HG02623 (cell line): ENCODE results near the gene DISP2.
A peak's percentile ranks its signal among the peaks of the same experiment; 100 is the strongest.

Source experiments
- ATAC-seq: cut with Tn5 transposase; IDR thresholded peaks from one replicate; pipeline ENCODE4 v1.9.1; 2021; ENCODE audit warnings: moderate library complexity; ENCODE audit not compliant: unreplicated experiment

The DISP2 gene

DNA sequence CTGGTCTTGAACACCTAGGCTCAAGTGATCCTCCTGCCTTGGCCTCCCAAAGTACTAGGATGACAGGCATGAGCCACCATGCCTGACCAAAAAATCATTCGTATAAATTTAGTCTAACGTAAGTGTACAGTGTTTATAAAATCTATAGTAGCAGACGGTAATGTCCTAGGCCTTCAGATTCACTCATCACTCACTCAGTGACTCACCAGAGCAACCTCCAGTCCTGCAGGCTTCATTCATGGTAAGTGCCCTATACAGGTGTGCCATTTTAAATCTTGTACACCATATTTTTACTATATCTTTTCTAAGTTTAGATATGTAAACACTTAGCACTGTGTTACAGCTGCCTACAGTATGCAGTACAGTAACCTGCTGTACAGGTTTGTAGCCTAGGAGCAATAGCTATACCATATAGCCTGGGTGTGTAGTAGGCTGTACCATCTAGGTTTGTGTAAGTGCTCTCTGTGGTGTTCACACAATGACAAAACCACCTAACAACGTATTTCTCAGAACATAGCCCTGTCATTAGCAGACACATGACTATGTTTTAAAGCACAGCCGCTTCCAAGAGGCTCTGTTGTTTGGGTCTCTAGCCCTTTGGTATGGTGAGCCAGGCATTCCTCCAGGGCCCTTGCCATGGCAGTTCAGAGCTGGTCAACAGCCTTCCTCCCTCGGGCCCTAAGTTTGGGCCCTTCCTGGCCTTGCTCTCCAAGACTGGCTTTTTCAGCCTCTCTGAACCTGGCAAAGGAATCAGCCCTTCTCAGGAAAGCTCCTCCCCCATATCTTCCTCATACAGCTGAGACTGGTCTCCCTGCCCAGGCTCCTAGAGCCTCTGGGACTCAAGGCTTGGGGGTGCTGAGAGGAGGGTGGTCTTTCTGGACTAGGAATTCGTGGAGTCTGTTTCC lies 15.4 kb upstream of the DISP2 start:
- ATAC-seq: no peak

DNA sequence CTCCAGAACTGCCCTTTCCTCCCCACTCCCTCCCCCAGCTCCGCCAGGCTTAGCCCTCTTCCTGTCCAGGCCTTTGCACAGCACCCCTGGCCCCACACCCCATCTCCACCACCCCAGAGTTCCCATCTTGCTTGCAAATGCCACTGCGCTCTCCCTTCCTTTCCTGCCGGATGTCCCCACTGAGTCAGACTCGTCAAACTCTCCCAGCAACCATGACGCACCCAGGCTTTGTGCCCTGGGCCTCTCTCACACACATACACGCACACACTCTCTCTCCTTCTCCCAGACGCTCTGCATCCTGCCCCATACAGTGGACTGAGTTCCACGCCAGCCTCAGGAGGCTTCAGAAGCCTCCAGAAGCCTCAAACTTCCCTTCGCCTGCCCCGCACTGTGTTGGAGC lies 14.5 kb upstream of the DISP2 start:
- ATAC-seq: no peak

DNA sequence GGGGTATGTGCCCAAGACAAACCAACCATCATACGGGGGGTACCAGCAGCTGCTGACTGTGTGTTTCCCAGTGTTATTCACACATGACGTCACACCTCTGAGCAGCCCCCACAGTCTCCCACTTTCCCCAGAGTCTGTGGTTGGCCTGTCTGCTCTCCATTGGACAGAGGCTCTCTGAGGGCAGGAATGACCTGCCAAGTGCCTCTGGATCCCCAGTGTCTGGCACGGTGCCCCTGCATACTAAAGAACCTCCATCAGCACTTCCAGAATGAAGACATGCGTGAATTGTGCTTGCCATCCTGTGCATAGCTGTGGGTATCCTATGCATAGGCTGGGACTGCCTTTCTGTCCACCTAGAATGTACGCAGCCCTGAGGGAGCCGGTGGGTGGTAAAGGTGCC lies 13.8 kb upstream of the DISP2 start:
- no peak for ATAC-seq

DNA sequence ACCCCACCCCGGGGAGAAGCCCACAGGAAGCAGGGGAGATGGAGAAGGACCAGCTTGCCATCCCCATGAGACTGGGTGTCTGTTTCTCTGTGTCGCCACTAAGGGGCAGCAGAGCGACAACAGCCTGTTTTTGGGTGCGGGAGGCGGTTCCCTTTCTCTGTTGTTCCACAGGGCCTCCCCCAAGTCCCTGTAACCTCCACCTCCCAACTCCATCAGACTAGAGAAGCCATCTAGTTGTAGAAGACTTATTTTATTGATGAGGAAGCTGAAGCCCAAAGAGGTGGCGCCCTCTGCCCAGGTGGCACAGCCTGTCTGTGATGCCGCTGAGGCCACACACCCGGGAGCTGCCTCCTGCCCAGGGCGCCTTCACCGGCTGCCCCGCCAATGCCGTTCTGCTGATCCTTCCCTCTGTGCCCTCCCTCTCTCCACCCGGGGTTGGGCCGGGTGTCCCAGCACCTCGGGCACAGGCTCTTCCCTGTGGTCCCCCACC lies 13.3 kb upstream of the DISP2 start:
- no peak for ATAC-seq

DNA sequence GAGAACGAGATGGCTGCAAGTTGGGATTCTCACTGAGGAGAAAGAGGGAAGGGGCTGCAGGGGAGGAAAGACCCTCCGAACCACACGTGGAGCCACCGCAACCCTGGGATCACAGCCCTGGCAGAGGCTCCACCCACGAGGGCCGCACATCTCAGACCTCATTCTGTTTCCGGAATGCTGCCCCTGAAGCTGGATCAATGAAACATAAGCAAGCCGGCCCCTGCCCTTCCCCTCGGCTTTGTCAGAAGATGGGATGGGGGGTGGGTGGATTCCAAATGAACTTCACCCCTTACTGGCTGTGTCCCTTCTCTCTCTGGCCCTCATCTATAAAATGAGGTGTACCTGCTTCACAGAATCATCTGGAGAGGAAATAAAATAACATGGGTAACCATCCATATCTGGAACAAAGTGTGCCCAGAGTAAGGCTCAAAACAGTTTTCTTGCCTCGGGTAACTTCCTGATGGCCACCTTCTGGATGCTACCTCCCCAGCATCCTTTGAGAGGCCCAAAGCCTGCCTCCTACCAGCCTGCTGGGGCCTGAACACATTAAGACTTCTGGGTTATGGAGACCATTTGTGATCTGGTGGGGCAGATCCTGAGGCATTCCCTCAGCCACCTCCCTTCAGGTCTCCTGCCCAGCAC lies 12.7 kb upstream of the DISP2 start:
- no peak for ATAC-seq

DNA sequence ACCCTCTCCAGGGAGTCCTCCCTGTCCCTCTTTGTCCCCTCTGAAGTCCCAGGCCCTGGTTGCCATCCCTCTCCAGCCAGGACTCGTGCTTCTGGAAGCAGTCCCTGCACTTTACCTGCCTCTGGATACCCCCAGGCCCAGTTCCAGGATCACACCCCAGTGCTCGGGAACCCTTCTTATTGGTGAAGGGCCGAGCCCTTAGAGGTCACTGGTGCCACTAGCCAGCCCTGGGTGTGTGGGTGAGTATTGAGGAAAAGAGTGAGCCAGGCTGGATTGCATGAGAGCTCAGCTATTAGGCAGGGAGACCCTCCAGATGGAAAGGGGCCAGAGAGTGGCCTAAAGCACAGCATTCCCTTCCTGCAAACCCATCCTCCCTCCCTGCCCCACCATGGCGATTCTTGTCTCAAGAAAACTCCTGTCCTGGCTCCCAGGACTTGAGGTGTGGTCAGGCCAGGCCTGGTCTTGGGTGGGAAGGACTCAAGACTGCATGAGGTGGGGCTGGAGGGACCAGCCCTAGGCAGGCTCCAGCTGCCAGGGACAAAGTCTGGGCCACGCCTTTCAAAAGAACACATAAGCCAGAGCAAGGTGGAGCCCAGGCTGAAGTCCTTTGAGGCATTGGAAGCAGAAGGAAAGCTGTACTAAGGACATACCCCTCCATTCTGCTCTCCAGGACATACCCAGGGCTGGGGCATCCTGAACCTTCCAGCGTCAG lies 12.0 kb upstream of the DISP2 start:
- no peak for ATAC-seq

DNA sequence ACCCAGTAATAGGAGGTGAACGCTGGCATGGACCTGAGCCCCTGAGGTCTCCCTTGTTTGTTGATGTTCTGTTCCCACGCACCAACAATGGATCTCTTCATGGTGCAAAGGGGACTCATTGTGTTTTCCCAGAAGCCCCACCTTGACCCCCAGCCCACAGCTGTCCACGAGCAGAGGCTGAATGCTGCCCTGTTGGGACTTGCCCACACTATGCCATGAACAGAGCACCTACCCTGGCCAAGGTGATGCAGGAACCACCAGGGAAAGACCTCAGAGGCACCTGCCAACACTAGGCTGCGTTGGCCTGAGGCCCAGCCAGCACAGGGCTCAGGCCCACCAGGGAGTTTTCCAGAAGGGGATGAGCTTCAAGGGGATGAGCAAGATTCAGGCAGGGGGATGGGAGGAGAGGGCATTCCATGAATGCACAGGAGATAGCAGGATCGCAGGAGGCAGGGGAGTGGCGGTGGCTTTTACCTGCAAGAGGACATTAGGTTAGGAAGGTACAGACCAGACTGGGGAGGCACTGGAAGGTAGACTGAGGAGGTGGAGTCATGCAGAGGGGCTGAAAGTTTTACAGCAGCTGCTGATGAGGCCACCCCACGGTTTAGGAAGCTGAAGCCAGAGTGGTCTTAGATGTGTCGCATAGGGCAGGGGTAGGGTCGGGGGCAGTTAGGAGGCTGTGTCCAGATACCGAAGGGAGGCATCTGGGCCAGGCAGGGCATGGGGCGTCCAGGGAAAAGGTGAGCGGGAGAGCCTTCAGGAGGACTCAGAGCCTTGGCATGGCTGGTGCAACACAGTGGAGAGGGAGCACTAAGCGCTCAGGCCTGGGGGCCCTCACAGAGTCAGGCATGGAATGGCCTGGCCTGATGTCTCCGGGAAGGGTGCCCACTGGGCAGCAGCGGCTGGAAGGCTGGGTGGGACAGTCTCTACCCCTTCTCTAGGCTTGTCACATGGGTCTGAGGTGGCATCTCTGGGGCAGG lies 11.2 kb upstream of the DISP2 start:
- no peak for ATAC-seq

DNA sequence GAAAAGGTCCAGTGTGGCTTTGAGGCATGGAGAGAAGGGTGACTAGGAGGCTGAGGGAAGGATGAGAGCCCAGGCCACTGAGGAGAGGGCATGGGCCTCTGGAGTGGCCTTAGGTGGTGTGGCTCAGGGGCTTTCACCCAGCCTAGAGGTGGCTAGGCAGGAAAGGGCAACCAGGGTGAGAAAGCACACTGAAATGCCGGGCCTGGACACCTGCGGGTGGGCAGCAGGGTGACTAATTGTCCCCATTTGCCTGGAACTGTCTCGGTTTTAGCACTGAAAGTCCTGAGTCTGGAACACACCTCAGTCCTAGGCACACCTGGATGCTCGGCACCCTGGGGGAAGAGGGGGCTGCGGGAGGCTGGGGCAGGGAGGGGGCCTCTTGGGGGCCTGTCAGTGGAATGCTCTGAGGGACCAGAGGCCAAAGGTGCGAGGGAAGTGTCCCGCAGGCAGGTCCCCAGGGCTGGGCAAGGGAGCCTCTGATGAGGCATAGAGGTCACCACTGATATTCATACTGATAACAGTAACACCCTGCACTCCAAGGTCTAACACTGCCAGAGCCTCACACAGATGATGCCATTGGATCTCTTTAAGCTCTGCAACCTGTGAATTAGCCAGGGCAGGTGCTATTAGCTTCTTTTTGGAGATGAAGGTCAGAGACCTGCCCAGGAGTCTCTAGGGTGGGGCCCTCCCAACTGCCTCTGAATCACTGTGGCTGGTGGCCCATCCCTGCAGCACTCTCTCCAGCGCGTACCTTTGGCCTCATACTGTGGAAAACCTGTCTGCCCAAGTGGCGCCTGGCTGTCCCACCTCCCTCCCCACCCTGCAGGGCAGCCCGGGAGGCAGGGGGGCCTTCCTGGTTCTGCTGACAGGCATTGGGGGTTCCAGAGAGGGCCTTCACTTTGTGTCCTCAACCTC lies 10.2 kb upstream of the DISP2 start:
- ATAC-seq: no peak

DNA sequence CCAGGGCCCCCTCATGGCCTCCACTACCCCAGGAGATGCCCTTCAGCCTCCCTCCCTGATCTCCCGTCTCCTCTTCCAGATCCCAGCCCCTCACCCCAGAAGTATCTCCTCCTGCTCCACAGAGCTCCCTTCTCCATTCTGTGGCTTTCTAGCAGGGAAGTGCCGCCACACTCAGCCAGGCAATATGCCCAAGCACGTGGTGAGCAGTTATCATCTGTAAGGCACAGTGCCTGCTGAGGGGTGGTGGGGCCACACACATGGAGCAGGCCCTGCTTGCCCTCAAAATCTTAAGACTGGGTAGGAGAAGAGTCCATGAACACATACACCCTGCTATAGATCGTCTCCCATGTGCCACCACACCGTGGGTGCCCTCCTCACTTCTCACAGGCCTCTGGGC lies 9.5 kb upstream of the DISP2 start:
- no peak for ATAC-seq

DNA sequence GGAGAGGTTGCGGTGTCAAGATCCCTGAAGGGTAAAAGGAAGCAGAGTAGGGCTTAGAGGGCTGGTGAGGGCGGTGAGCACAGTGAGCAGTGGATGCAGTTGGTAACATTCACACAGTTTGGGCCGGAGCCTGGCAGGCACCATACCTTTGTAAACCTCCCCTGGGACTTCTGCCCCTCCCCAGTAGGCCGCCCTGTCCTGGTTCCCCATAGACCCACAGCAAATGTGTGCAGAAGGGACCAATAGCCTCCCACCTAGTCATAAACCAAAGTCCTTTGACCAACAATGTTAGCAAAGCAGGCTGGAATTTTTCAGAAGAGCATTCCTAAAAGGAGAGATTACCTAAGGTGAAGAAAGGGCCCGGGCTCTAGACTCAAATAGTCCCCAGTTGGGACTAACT lies 8.9 kb upstream of the DISP2 start:
- no peak for ATAC-seq

DNA sequence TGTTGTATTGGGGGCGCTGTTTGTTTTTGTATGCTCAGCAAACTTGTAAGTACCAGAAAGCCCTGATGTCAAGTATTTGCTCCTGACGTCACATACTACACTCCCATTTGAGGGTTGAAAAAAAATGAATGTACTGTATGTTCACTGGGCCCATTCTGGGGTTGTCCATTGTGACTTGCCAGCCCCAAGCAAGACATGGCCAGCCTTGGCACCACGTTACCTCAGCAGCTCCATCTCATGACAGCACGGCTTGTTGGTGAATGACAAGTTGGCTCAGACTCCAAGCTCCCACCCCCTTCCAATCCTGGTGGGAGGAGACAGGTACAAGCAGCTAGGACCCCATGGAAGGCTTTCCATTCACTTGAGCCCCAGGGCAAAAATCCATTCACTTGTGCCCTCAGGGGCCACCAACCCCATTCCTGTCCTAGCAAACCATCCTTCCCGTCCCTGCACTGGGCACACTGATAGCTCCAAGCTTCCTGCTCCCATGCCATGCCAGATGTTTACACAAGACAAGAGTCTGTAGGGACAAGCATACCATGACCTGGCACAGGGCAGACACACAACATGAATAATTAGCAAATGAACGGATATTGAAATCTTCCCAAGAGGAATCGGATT lies 5.6 kb upstream of the DISP2 start:
- no peak for ATAC-seq

DNA sequence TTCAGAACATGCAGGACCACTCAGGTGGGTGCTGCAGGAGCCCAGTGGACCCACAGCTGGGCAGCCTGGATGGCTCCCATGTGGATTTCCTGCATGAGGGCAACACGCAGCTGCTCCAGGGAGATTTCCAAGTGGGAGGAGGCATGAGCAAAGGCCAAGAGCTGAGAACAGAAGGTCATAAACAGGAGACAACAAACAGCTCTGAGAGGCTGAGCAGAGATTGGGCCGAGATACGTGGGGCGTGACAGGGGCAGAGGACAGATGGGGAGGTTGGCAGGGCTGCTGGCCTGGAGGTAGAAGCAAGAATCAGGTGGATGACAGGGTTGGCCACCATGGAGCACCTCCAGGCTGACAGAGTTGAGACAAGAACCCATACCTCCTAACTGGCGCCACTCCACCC lies 4.3 kb upstream of the DISP2 start:
- ATAC-seq: no peak

DNA sequence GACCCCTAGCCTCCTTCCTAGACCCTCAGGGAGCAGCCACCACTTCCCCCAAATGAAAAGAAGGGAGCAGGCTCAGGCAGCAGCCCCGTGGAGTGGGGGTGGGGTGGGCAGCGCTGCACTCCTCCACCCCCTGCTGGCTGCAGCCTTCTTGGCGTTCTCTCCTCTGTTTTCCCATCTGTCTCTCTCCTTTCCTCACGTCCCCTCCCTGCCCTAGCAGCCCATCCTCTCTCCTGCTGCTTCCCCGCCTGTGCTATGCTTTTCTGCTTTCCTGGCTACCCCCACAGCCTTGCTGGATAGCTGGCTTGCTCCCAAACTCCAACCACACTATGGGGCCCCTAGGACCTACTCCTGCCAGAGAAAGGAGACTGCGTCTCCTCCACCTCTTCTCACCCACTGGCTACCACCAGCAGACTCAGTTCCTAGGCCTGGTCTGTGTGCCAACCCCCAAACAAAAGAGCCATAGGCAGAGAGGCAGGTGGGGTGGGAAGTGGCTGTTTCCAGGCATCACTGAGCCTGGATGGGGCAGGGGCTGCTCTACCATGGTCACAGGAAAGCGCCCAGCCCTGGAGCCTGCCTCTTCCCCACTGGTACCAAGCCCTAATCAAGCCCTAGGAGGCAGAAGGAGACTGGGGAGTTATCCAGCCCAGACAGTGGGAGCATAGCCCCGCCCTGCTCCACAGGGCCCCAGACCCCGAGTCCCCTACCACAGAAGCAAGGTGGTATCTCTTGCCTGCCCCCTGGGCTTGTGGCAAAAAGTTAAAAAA lies 3.4 kb upstream of the DISP2 start:
- no peak for ATAC-seq

DNA sequence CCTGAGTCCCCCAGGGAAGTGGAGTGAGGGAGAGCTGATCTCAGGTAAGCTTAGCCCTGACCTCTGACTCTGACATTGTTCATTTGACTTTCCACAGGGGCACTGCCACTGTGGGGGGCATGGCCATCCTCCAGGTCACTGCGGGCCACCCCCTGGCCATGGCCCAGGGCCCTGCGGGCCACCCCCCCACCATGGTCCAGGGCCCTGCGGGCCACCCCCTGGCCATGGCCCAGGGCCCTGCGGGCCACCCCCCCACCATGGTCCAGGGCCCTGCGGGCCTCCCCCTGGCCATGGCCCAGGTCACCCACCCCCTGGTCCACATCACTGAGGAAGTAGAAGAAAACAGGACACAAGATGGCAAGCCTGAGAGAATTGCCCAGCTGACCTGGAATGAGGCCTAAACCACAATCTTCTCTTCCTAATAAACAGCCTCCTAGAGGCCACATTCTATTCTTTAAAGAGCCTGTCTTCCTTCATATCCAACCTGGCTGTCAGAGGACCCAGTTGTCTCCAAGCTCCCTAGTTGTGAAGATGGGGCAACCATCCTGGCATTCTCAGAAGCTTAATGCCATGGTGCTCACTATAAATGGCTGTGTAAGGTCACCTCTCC lies 1.9 kb upstream of the DISP2 start:
- no peak for ATAC-seq

DNA sequence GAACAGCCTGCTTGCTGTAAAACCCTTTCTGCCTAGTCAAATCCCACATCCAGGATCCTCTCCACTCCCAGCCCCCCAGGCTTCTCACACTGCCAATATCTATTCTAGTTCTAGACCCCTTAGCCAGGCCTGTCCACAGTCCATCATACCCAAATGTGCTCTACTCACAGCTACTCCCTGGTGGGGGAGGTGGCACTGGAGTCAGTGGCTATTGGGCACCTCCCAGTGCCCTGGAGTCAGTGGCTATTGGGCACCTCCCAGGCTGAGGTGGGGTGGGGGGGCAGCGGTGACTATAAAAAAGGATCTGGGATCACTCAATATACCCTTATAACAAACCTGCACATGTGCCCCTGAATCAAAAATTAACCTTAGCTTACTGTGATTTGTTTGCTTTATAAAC lies 773 bp upstream of the DISP2 start:
- no peak for ATAC-seq

DNA sequence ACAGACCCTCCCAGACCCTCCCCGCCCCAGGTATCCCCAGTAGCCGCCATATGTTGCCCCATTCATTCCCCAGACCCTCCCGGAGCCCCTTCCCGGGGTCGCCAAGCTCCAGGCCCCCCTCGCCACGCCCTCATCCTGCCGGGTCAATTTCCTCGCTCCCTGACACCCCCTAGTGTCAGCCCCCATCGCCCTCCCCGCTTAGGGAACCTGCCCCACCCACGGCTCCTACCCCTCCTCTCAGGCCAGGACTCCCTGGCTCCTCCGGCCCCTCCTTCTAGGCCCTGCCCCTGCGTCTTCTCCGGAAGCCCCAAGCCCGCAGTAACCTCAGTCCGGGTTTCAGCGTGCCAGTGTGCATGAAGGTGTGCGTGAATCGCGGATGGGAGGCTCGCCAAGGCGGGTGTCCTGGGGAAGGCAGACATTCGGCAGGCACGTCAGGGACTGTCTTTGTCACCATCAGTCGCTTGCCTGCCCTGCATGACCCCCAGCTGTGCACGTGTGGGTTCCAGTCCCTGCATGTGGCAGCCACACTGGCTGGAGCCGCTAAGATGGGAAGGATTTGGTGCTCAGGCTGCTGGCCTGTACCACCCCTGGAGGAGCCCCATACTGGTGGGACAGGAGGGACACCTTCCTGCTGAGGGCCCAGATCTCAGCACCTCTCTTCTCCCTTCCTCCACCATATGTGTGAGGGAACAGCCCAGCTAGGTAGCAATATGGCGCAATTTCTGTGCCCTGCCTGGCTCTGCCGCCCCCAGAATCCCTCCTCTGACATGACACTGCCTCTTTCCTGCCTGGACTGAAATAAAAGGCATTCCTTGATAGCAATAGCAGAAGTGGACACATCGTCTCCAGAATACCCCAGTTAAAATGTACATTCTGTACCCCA lies 693 bp downstream of the DISP2 start:
- ATAC-seq: peak; percentile 7

DNA sequence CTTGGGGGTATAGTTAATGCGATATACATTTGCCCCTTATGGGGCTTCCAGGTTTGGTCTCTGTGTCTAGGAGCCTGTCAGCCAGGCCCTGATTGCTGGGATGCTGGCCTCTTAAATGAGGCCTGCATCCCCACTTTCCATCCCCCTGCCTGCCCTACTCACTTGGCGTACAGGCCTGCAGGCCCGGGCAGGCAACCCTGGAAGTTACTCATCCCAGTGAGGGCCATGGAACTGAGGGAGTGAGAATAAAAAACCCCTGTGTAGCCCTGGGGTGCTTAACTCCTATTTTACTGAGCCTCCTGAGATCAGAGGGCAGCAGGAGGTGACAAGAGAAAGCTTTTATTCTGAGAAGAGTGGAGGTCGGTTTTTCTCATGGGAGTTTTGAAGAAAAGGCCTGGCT lies 2.0 kb downstream of the DISP2 start:
- no peak for ATAC-seq
